GM19468 (cell line): Measurements from ENCODE around the gene LGALS12.

Experiments used
- ATAC-seq: cut with Tn5 transposase; IDR thresholded peaks from one replicate; pipeline ENCODE4 v1.9.1; 2021; ENCODE audit warnings: mild to moderate bottlenecking, moderate library complexity, moderate number of reproducible peaks; ENCODE audit not compliant: unreplicated experiment; ENCODE audit errors: extremely low read depth

LGALS12 gene

DNA sequence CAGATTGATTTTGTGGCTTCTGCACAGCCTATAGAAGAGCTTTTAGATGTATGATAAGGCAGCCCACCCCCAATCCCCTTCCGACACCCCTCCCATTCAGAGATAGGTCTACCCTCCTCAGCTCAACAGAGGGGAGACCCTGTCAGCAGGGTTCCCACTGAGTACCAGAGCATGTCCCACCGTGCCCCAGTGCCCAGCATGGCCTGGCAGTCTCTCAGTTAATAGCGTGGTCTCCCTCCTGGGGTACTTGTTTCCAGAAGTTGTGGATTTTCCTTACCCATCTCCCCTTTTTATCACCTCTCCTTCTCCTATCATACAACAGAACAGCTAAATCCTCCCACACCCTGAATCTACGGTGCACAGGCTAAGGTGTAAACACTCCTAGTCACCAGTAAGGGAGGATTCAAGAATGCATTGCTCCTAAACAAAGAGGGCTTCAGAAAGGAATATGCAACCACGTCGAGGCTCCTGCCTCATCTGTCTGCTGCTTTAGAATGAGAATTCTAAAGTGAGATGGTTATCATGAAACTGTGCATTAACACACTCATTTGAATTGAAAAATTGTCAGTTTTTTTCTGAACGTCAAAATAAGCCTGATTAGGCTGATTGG is 50.6 kb downstream of the LGALS12 start:
- no peak for ATAC-seq

DNA sequence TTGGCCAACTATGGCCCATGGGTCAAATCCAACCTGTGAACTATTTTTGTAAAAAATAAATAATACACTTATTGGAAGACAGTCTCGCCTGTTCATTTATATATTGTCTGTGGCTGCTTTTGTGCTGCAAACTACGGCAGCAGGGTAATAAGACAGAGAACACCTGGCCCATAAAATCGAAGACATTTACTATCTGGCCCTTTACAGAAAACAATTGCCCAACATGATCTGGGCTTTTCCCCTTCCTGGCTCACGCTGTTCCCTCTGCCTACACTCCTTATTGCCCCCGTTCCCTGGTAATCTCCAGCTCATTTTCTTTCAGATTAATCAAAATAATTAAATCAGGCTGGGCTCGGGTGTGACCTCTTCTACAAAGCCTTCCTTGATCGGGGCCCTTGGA is 51.7 kb downstream of the LGALS12 start:
- no peak for ATAC-seq

- no peak for ATAC-seq
Measured at GRCh38 chr11:63558459-63559157, 52.7 kb downstream of the LGALS12 start.

GRCh38 chr11:63560506-63561180 is 54.8 kb downstream of the LGALS12 start:
- ATAC-seq: no peak

- ATAC-seq: no peak
Measured at GRCh38 chr11:63563201-63564055, 57.5 kb downstream of the LGALS12 start, which contains the start of gene PLAAT2. Gene PLAAT2 (minus strand): TSS chr11:63563379. CDS start chr11:63563324, 55 bp downstream.

- ATAC-seq: peak; percentile 49
Measured at GRCh38 chr11:63564056-63564774, 58.3 kb downstream of the LGALS12 start.

- ATAC-seq: no peak
Measured at GRCh38 chr11:63564784-63565350, 59.0 kb downstream of the LGALS12 start.
